BE2C (cell line): ENCODE data around the gene ST6GALNAC5.

ENCODE experiments used
- DNase-seq: peaks from one replicate; pipeline ENCODE4 v3.0.0-alpha.2; 2020
- H3K27me3 ChIP-seq: fragments of 250-450 bp; sonication (Bioruptor Pico); 2 replicates; pipeline ENCODE4 v1.5.1; 2020; ENCODE audit warnings: mild to moderate bottlenecking
- H3K36me3 ChIP-seq: fragments of 250-450 bp; sonication (Bioruptor Pico); 2 replicates; pipeline ENCODE4 v1.5.1; 2020; ENCODE audit warnings: mild to moderate bottlenecking
- H3K4me1 ChIP-seq: fragments of 250-450 bp; sonication (Bioruptor Pico); 2 replicates; pipeline ENCODE4 v1.5.1; 2020
- H3K4me3 ChIP-seq: 2 replicates; pipeline ENCODE4 v1.5.1; 2011; ENCODE audit warnings: low read depth, low read length
- H3K9me3 ChIP-seq: fragments of 250-450 bp; sonication (Bioruptor Pico); 2 replicates; pipeline ENCODE4 v1.5.1; 2020
- TF ChIP-seq, protein P1 (sequence below): IDR thresholded peaks from 2 replicates; pipeline ENCODE4 v1.5.1; 2012; ENCODE audit warnings: mild to moderate bottlenecking, low read depth, low read length

ST6GALNAC5 gene

DNA sequence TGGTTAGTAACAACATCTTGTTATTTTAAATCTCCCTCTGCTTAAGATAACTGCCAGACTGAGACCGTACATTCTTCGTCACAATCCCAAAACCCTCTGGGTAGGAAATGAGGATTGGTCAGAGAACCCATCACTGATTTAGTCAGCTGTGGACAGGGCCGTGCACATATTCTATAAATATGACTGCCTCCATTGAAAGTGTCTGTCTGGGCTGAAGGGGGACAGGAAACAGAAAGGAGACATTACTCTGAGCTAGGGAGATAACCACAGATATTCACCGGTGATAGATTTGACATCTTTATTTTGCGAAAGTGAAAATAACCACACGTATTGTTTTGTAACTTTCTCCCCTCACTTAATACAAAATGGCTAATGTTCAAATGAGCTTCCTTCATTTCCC lies 36.9 kb upstream of the ST6GALNAC5 start:
- DNase-seq, result no peak
- Histone ChIP-seq H3K4me1 (no peaks in the 10 kb centered on the region), H3K4me3 (no peak overlapping the region), H3K36me3 (no peaks in the 10 kb centered on the region), H3K27me3 (no peaks in the 10 kb centered on the region), H3K9me3 (no peaks in the 10 kb centered on the region)
- TF ChIP-seq, protein P1, sequence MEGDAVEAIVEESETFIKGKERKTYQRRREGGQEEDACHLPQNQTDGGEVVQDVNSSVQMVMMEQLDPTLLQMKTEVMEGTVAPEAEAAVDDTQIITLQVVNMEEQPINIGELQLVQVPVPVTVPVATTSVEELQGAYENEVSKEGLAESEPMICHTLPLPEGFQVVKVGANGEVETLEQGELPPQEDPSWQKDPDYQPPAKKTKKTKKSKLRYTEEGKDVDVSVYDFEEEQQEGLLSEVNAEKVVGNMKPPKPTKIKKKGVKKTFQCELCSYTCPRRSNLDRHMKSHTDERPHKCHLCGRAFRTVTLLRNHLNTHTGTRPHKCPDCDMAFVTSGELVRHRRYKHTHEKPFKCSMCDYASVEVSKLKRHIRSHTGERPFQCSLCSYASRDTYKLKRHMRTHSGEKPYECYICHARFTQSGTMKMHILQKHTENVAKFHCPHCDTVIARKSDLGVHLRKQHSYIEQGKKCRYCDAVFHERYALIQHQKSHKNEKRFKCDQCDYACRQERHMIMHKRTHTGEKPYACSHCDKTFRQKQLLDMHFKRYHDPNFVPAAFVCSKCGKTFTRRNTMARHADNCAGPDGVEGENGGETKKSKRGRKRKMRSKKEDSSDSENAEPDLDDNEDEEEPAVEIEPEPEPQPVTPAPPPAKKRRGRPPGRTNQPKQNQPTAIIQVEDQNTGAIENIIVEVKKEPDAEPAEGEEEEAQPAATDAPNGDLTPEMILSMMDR, result no peak

DNA sequence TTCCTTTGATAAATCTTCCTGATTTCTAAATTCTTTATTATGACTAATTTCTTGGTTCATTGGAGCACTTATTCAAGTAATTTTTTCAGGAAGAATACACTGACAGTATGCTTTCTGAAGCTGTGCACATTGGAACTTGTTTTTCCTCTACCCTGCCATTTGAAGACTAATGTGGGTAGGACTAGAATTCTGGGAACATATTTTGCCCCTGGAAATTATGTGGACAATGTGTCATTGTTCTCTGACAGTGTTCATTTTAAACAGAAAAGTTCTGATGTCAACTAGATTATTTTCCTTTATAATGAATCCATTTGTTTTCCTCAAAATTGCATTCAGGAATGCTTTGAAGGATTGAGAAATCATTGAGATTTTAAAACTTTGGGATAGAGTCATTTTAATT lies 34.8 kb upstream of the ST6GALNAC5 start:
- DNase-seq, result no peak
- no peaks in the 10 kb centered on the region for H3K4me1 ChIP-seq
- TF ChIP-seq, protein P1, result no peak
- H3K36me3 ChIP-seq, result no peaks in the 10 kb centered on the region
- no peaks in the 10 kb centered on the region for H3K9me3 ChIP-seq
- no peak overlapping the region for H3K4me3 ChIP-seq
- H3K27me3 ChIP-seq, result no peaks in the 10 kb centered on the region

DNA sequence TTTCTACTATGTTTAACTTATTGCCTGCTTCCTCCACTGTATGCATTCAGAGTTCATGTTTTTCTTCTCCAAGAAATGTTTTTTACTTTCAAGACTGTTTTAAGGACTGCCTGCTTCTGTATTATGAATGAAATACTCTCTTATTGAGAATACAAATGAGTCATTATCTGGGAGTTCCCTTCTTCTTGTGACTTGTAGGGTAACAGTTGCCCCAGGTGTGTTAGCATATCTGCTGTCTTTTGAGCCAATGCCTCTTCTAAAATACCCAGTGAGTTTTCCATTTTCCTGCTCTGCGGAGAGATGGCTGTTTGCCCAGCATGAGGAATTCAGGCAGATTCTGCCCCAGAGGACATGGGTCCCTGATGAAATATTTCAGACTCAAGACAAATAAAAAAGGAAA lies 34.1 kb upstream of the ST6GALNAC5 start:
- H3K4me1 ChIP-seq, result no peaks in the 10 kb centered on the region
- no peak for DNase-seq
- H3K36me3 ChIP-seq, result no peaks in the 10 kb centered on the region
- no peak overlapping the region for H3K4me3 ChIP-seq
- TF ChIP-seq, protein P1, result no peak
- no peaks in the 10 kb centered on the region for H3K9me3 ChIP-seq
- H3K27me3 ChIP-seq, result no peaks in the 10 kb centered on the region

- Histone ChIP-seq H3K4me3 (no peak overlapping the region), H3K4me1 (no peaks in the 10 kb centered on the region), H3K27me3 (no peaks in the 10 kb centered on the region), H3K9me3 (no peaks in the 10 kb centered on the region), H3K36me3 (no peaks in the 10 kb centered on the region)
- TF ChIP-seq, protein P1, result no peak
- DNase-seq, result no peak
Measured at GRCh38 chr1:76833856-76834255, 33.4 kb upstream of the ST6GALNAC5 start.

- H3K27me3 ChIP-seq, result no peaks in the 10 kb centered on the region
- no peak for DNase-seq
- H3K9me3 ChIP-seq, result no peaks in the 10 kb centered on the region
- no peaks in the 10 kb centered on the region for H3K36me3 ChIP-seq
- no peaks in the 10 kb centered on the region for H3K4me1 ChIP-seq
- TF ChIP-seq, protein P1, result no peak
- no peak overlapping the region for H3K4me3 ChIP-seq
Measured at GRCh38 chr1:76835203-76835602, 32.1 kb upstream of the ST6GALNAC5 start.

- TF ChIP-seq, protein P1, result no peak
- no peak for DNase-seq
- H3K27me3 ChIP-seq, result no peaks in the 10 kb centered on the region
- H3K36me3 ChIP-seq, result no peaks in the 10 kb centered on the region
- H3K4me3 ChIP-seq, result no peak overlapping the region
- H3K4me1 ChIP-seq, result no peaks in the 10 kb centered on the region
- no peaks in the 10 kb centered on the region for H3K9me3 ChIP-seq
Measured at GRCh38 chr1:76840278-76840677, 27.0 kb upstream of the ST6GALNAC5 start.
